ENCODE data around the gene CNTN4. TPM values are rescaled to one million over a fixed set of nuclear protein-coding genes. Genes with fewer than 3 reads are reported as not detected.

CNTN4 gene
- total and polyA plus RNA-seq, 2 experiments from 2014 or later = 0.91 to 4.0 TPM

DNA sequence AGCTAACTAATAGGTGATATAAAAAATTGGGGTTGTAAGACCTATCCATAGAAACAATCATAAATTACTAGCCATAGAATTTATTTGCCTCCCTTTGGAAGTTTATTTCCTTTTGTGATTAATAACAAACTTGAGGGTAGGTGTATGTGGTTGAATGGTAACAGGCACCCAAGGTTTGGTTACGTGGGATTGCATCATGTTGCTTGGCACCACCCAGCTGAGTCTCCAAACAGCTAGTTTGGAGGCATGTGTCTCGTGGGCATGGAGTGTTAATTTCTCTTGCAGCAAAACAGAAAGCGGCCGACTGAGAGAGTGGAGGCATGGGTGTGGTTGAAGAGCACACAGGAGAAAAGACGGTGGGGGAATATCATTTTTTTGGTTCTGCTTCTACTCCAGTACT, 441.4 kb downstream of the CNTN4 start:
- H3K79me2 ChIP-seq (replicated peaks; ENCODE audit: insufficient read depth) = no peaks in the 10 kb centered on the region
- Mint-ChIP-seq H3K36me3 (ENCODE audit: low read depth) (peaks cover 18% of the 10 kb centered on the region; the same call in 2 of the 3 replicates), H3K4me1 (no peaks in the 10 kb centered on the region), H3K9me3 (peaks cover 92% of the 10 kb centered on the region), H3K4me3 (no peak overlapping the region), H3K27ac (no peak overlapping the region), H3K27me3 (ENCODE audit: insufficient read depth, low read depth, poor library complexity) (no peaks in the 10 kb centered on the region)
- H3K4me1 ChIP-seq (ENCODE audit: insufficient read depth) = no peaks in the 10 kb centered on the region
- H3K27ac ChIP-seq (ENCODE audit: low read depth) = no peak overlapping the region
- H3F3A ChIP-seq (replicated peaks; ENCODE audit: low read depth) = no peaks in the 10 kb centered on the region
- no peak for ATAC-seq
- no peaks in the 10 kb centered on the region for H3K36me3 ChIP-seq (ENCODE audit: insufficient read depth)
- no peak overlapping the region for H3K4me2 ChIP-seq
- no peaks in the 10 kb centered on the region for H3K9me2 ChIP-seq (ENCODE audit: insufficient read depth)
- H3K4me3 ChIP-seq = no peak overlapping the region
- TF ChIP-seq, protein P1, sequence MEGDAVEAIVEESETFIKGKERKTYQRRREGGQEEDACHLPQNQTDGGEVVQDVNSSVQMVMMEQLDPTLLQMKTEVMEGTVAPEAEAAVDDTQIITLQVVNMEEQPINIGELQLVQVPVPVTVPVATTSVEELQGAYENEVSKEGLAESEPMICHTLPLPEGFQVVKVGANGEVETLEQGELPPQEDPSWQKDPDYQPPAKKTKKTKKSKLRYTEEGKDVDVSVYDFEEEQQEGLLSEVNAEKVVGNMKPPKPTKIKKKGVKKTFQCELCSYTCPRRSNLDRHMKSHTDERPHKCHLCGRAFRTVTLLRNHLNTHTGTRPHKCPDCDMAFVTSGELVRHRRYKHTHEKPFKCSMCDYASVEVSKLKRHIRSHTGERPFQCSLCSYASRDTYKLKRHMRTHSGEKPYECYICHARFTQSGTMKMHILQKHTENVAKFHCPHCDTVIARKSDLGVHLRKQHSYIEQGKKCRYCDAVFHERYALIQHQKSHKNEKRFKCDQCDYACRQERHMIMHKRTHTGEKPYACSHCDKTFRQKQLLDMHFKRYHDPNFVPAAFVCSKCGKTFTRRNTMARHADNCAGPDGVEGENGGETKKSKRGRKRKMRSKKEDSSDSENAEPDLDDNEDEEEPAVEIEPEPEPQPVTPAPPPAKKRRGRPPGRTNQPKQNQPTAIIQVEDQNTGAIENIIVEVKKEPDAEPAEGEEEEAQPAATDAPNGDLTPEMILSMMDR (conservative IDR thresholded peaks at IDR 0.05; ENCODE audit: low read depth in 2 of 2) = no peak
- TF ChIP-seq, protein P2, sequence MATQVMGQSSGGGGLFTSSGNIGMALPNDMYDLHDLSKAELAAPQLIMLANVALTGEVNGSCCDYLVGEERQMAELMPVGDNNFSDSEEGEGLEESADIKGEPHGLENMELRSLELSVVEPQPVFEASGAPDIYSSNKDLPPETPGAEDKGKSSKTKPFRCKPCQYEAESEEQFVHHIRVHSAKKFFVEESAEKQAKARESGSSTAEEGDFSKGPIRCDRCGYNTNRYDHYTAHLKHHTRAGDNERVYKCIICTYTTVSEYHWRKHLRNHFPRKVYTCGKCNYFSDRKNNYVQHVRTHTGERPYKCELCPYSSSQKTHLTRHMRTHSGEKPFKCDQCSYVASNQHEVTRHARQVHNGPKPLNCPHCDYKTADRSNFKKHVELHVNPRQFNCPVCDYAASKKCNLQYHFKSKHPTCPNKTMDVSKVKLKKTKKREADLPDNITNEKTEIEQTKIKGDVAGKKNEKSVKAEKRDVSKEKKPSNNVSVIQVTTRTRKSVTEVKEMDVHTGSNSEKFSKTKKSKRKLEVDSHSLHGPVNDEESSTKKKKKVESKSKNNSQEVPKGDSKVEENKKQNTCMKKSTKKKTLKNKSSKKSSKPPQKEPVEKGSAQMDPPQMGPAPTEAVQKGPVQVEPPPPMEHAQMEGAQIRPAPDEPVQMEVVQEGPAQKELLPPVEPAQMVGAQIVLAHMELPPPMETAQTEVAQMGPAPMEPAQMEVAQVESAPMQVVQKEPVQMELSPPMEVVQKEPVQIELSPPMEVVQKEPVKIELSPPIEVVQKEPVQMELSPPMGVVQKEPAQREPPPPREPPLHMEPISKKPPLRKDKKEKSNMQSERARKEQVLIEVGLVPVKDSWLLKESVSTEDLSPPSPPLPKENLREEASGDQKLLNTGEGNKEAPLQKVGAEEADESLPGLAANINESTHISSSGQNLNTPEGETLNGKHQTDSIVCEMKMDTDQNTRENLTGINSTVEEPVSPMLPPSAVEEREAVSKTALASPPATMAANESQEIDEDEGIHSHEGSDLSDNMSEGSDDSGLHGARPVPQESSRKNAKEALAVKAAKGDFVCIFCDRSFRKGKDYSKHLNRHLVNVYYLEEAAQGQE (IDR thresholded peaks at IDR 0.05; ENCODE audit: unreplicated experiment) = no peak
- TF ChIP-seq, protein P3, sequence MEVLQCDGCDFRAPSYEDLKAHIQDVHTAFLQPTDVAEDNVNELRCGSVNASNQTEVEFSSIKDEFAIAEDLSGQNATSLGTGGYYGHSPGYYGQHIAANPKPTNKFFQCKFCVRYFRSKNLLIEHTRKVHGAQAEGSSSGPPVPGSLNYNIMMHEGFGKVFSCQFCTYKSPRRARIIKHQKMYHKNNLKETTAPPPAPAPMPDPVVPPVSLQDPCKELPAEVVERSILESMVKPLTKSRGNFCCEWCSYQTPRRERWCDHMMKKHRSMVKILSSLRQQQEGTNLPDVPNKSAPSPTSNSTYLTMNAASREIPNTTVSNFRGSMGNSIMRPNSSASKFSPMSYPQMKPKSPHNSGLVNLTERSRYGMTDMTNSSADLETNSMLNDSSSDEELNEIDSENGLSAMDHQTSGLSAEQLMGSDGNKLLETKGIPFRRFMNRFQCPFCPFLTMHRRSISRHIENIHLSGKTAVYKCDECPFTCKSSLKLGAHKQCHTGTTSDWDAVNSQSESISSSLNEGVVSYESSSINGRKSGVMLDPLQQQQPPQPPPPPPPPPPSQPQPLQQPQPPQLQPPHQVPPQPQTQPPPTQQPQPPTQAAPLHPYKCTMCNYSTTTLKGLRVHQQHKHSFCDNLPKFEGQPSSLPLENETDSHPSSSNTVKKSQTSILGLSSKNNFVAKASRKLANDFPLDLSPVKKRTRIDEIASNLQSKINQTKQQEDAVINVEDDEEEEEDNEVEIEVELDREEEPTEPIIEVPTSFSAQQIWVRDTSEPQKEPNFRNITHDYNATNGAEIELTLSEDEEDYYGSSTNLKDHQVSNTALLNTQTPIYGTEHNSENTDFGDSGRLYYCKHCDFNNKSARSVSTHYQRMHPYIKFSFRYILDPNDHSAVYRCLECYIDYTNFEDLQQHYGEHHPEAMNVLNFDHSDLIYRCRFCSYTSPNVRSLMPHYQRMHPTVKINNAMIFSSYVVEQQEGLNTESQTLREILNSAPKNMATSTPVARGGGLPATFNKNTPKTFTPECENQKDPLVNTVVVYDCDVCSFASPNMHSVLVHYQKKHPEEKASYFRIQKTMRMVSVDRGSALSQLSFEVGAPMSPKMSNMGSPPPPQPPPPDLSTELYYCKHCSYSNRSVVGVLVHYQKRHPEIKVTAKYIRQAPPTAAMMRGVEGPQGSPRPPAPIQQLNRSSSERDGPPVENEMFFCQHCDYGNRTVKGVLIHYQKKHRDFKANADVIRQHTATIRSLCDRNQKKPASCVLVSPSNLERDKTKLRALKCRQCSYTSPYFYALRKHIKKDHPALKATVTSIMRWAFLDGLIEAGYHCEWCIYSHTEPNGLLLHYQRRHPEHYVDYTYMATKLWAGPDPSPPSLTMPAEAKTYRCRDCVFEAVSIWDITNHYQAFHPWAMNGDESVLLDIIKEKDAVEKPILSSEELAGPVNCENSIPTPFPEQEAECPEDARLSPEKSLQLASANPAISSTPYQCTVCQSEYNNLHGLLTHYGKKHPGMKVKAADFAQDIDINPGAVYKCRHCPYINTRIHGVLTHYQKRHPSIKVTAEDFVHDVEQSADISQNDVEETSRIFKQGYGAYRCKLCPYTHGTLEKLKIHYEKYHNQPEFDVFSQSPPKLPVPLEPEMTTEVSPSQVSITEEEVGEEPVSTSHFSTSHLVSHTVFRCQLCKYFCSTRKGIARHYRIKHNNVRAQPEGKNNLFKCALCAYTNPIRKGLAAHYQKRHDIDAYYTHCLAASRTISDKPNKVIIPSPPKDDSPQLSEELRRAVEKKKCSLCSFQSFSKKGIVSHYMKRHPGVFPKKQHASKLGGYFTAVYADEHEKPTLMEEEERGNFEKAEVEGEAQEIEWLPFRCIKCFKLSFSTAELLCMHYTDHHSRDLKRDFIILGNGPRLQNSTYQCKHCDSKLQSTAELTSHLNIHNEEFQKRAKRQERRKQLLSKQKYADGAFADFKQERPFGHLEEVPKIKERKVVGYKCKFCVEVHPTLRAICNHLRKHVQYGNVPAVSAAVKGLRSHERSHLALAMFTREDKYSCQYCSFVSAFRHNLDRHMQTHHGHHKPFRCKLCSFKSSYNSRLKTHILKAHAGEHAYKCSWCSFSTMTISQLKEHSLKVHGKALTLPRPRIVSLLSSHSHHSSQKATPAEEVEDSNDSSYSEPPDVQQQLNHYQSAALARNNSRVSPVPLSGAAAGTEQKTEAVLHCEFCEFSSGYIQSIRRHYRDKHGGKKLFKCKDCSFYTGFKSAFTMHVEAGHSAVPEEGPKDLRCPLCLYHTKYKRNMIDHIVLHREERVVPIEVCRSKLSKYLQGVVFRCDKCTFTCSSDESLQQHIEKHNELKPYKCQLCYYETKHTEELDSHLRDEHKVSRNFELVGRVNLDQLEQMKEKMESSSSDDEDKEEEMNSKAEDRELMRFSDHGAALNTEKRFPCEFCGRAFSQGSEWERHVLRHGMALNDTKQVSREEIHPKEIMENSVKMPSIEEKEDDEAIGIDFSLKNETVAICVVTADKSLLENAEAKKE (CRISPR knock-in tag; IDR thresholded peaks at IDR 0.05) = no peak
- no peak for TF ChIP-seq JUNB (IDR thresholded peaks at IDR 0.05; ENCODE audit: unreplicated experiment)
- no peak for TF ChIP-seq CREB1 (CRISPR knock-in tag; IDR thresholded peaks at IDR 0.05; ENCODE audit: low read depth)
- TF ChIP-seq, protein P4, sequence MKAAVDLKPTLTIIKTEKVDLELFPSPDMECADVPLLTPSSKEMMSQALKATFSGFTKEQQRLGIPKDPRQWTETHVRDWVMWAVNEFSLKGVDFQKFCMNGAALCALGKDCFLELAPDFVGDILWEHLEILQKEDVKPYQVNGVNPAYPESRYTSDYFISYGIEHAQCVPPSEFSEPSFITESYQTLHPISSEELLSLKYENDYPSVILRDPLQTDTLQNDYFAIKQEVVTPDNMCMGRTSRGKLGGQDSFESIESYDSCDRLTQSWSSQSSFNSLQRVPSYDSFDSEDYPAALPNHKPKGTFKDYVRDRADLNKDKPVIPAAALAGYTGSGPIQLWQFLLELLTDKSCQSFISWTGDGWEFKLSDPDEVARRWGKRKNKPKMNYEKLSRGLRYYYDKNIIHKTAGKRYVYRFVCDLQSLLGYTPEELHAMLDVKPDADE (IDR thresholded peaks at IDR 0.05) = no peak
- TF ChIP-seq ZNF331 (CRISPR knock-in tag; IDR thresholded peaks at IDR 0.05; ENCODE audit: low read depth) = no peak
- TF ChIP-seq POLR2AphosphoS5 (IDR thresholded peaks at IDR 0.05; ENCODE audit: low read depth) = no peak
- TF ChIP-seq EZH2 (IDR thresholded peaks at IDR 0.05; ENCODE audit: low read depth, unreplicated experiment) = no peak
- no peak overlapping the region for H2AFZ ChIP-seq
- H3K27me3 ChIP-seq (ENCODE audit: insufficient read depth) = no peaks in the 10 kb centered on the region
- DNase-seq (ENCODE audit: low spot score) = no peak
- H4K20me1 ChIP-seq (replicated peaks; ENCODE audit: insufficient read depth) = no peaks in the 10 kb centered on the region

Measured in GM23338 (cell line).